Thyroid gland (tissue), 4 donors: ENCODE measurements around the gene MYADML2. TPM values are rescaled to one million over a fixed set of nuclear protein-coding genes. Genes with fewer than 3 reads are reported as not detected.

Experiments
- DNase-seq, 2 donors: peaks; one replicate each; pipeline ENCODE4 v3.0.0-alpha.2; 2019
- H3K27ac ChIP-seq, 3 donors: fragments of 200-600 bp; sonication (generic); 1 replicate in 2 of 3; 2 replicates in 1 of 3; pipeline ENCODE4 v1.5.1; 2016 to 2019; ENCODE audit warnings: mild to moderate bottlenecking in 1 of 3, moderate library complexity in 1 of 3
- H3K27me3 ChIP-seq: fragments of 200-600 bp; sonication (generic); one replicate; pipeline ENCODE4 v1.5.1; 2019
- H3K36me3 ChIP-seq, 2 donors: fragments of 200-600 bp; sonication (generic); one replicate each; pipeline ENCODE4 v1.5.1; 2016 to 2019
- H3K4me1 ChIP-seq, 2 donors: fragments of 200-600 bp; sonication (generic); one replicate each; pipeline ENCODE4 v1.5.1; 2017 to 2019
- H3K4me3 ChIP-seq, 3 donors: fragments of 200-600 bp; sonication (generic); replicated peaks in 1 of 3; 1 replicate in 2 of 3; 2 replicates in 1 of 3; pipeline ENCODE4 v1.5.1; 2016; ENCODE audit warnings: mild to moderate bottlenecking in 1 of 3
- H3K9me3 ChIP-seq: fragments of 200-600 bp; sonication (generic); one replicate; pipeline ENCODE4 v1.5.1; 2017
- POLR2A ChIP-seq, 2 donors: fragments of 450-650 bp; IDR thresholded peaks; one replicate each; pipeline ENCODE4 v1.6.1; 2017; ENCODE audit warnings: antibody characterized with exemption in 2 of 2, mild to moderate bottlenecking in 2 of 2, moderate library complexity in 1 of 2
- WGBS, 2 donors: methylation state at CpG; one replicate each; pipeline ENCODE4 v1.1.5; 2017; 5-methylcytosine and 5-hydroxymethylcytosine counted together
- intact Hi-C: fragments of 100-400 bp; cut with DNase I; formaldehyde crosslinking; loops from one replicate; pipeline ENCODE4 v1.15.1; 2023
- total RNA-seq, 4 donors: library from RNA; depleted of rRNA; stranded (reverse); fragments of >200 nt; gene quantifications; one replicate each; pipeline ENCODE4 v1.2.3, GENCODE V29; 2016
- TF ChIP-seq, protein P1 (sequence below), 6 experiments: fragments of 200-600 bp in 3 of 6; fragments of 450-650 bp in 3 of 6; sonication (generic) in 3 of 6; IDR thresholded peaks; one replicate each; pipeline ENCODE4 v1.5.1; 2016 to 2019; ENCODE audit warnings: antibody characterized with exemption in 6 of 6, mild to moderate bottlenecking in 2 of 6, inconsistent platforms in 1 of 6, moderate library complexity in 1 of 6

Gene MYADML2
- total RNA-seq, 4 donors from 2014 or later = not detected

DNA sequence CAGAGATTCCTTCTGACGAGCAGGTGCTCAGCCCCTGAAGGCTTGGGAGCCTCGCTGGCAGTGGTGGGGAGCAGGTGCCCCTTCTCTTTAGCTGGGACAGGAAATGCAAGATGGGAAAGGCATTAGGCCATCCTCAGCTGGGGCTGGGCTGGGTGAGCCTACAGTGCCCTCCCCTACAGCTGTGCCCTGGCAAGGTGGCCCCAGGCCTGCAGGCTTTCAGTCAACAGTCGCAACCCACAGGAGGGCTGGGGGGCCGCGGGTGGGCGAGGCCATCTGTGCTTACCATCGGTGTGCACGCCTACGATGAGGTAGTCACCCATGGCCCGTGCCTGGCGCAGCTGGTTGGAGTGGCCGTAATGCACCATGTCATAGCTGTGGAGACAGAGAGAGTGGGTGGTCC, 37.8 kb downstream of the MYADML2 start:
- no peaks in the 10 kb centered on the region for H3K27me3 ChIP-seq
- intact Hi-C loops = no loop called here
- H3K36me3 ChIP-seq = peaks cover 10 to 17% of the 10 kb centered on the region in 2 donors
- TF ChIP-seq, protein P1, sequence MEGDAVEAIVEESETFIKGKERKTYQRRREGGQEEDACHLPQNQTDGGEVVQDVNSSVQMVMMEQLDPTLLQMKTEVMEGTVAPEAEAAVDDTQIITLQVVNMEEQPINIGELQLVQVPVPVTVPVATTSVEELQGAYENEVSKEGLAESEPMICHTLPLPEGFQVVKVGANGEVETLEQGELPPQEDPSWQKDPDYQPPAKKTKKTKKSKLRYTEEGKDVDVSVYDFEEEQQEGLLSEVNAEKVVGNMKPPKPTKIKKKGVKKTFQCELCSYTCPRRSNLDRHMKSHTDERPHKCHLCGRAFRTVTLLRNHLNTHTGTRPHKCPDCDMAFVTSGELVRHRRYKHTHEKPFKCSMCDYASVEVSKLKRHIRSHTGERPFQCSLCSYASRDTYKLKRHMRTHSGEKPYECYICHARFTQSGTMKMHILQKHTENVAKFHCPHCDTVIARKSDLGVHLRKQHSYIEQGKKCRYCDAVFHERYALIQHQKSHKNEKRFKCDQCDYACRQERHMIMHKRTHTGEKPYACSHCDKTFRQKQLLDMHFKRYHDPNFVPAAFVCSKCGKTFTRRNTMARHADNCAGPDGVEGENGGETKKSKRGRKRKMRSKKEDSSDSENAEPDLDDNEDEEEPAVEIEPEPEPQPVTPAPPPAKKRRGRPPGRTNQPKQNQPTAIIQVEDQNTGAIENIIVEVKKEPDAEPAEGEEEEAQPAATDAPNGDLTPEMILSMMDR (IDR thresholded peaks at IDR 0.05) = no peak
- TF ChIP-seq POLR2A (IDR thresholded peaks at IDR 0.05) = no peak
- H3K27ac ChIP-seq = no peak overlapping the region
- no peaks in the 10 kb centered on the region for H3K9me3 ChIP-seq
- H3K4me1 ChIP-seq = peaks cover 14 to 19% of the 10 kb centered on the region in 2 donors
- DNase-seq = no peak
- no peak overlapping the region for H3K4me3 ChIP-seq
- WGBS, 2 donors = 96 to 100% methylated on average over 5 to 8 of the region's 12 CpGs

DNA sequence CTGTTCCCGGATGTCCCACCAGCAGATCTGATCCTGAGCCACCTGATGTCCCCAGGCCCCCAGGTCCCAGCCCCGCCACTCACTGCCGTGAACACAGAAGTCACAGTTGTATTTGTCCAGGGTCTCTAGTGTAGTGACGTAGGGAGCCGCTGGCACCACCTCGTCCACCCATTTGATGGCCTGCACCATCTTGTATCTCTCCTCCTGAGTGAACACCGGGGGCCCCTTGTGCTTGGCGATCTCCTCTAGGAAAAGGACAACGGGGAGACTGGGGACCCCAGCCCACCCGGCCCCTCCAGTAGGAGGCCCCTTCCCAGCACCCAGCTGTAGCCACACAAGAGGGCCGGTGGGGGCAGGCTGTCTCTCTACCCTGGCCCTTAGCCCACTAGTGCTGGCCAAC, 38.2 kb downstream of the MYADML2 start:
- WGBS, 2 donors = 100% methylated on average over 3 to 9 of the region's 11 CpGs
- no peaks in the 10 kb centered on the region for H3K9me3 ChIP-seq
- intact Hi-C loops = no loop called here
- no peak for DNase-seq
- peaks cover 14 to 19% of the 10 kb centered on the region in 2 donors for H3K4me1 ChIP-seq
- H3K27me3 ChIP-seq = no peaks in the 10 kb centered on the region
- no peak overlapping the region for H3K27ac ChIP-seq
- H3K4me3 ChIP-seq = no peak overlapping the region
- TF ChIP-seq, protein P1 (IDR thresholded peaks at IDR 0.05) = no peak
- no peak for TF ChIP-seq POLR2A (IDR thresholded peaks at IDR 0.05)
- peaks cover 6 to 13% of the 10 kb centered on the region in 2 donors for H3K36me3 ChIP-seq

DNA sequence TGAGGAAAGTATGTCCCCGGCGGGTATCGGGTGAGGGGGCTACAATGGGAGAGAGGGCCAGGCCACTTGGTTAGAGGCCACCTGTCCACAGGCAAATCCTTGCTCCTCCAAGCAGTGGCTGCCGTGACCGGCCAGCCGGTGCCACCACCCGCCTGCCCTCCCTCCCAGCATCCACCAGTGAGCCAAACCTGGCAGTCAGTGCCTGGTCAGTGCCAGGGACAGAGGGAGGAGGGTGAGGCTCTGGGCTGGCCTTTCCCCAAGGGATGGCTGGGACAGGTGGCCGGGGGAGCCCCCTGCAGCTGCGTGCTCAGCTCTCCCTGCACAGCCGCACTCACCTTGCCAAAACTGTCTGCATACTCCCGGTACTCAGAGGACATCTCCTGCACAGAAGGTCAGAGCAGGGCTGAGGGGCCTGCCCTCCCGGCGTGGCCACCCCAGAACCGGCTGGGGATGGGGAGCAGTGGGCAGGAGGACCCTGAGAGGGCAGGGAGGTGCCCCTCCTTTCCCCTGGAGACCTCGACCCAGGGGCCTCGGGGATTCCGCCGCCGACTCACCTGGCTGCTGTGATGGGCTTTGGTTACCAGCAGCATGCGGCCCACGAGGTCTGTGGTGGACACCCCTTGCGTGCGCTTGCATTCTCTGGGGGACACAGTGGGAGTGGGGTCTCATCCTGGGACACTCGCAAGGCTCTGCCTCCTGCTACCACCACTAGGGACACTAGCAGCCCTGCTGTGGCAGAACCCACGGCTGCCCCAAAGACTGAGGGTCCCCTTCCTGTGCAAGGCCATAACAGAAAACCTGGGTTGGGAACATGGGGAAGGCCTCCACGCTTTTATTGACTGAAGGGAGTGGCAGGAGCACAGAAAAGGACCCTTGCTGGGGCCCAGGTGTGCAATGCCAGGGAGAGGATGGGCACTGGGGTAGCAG, 39.6 kb downstream of the MYADML2 start:
- TF ChIP-seq, protein P1 (IDR thresholded peaks at IDR 0.05) = no peak
- TF ChIP-seq POLR2A (IDR thresholded peaks at IDR 0.05) = no peak
- H3K36me3 ChIP-seq = peaks cover 0 to 6% of the 10 kb centered on the region in 2 donors
- 91 to 98% methylated on average over 8 to 12 of the region's 26 CpGs for WGBS, 2 donors

DNA sequence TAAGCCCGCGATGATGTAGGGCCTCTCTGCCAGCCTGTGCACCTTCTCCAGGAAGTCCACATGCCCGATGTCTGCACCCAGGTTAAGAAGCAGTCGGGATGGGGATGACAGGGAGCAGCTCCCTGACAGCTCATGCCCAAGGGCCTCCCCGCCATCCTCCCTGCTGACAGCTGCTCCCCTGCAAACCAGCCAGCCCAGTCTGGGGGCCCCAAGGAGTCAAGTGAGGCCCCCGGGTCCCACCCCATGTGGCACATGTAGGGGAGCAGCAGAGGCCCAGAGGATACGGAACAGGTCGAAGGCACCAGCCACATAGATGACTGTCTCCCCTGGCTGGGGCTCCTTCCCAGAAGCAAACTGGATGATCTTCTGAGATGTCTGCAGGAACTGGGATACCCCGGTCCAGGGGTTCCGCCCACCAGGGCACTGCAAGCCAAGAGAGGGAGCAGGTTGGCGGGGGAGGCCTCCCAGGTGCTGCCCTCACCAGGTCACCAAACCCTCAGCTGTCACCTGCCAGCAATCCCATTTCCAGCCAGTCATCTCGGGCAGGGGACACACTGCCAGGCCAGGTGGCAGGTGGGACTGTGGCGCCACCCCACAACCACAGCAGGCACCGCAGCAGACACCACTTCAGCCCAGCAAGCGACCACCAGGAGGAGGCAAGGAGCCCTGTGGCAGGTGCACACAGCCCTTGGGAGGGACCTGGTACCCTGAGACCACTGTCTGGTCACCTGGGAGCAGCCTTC, 40.4 kb downstream of the MYADML2 start:
- no peak for DNase-seq
- TF ChIP-seq, protein P1 (IDR thresholded peaks at IDR 0.05) = no peak

More for the DNA sequence above, 39.6 kb downstream of the MYADML2 start:
- intact Hi-C loops = no loop called here
- no peak overlapping the region for H3K27ac ChIP-seq
- no peaks in the 10 kb centered on the region for H3K27me3 ChIP-seq
- H3K4me1 ChIP-seq = peaks cover 14 to 23% of the 10 kb centered on the region in 2 donors
- no peaks in the 10 kb centered on the region for H3K9me3 ChIP-seq
- DNase-seq = no peak
- H3K4me3 ChIP-seq = no peak overlapping the region

More for the DNA sequence above, 40.4 kb downstream of the MYADML2 start:
- WGBS, 2 donors = 90 to 93% methylated on average over 7 to 8 of the region's 15 CpGs
- H3K4me1 ChIP-seq = peaks cover 12 to 29% of the 10 kb centered on the region in 2 donors
- no peaks in the 10 kb centered on the region for H3K27me3 ChIP-seq
- H3K27ac ChIP-seq = no peak overlapping the region
- H3K9me3 ChIP-seq = no peaks in the 10 kb centered on the region
- H3K4me3 ChIP-seq = no peak overlapping the region
- H3K36me3 ChIP-seq = peaks cover 0 to 6% of the 10 kb centered on the region in 2 donors
- intact Hi-C loops = no loop called here
